Measurements from ENCODE around the gene RNF111.
"Not testable (repeated sequence)": the region's sequence is repeated elsewhere in the genome, so short reads cannot be mapped to it uniquely, and the experiment has no call there.

Gene RNF111

DNA sequence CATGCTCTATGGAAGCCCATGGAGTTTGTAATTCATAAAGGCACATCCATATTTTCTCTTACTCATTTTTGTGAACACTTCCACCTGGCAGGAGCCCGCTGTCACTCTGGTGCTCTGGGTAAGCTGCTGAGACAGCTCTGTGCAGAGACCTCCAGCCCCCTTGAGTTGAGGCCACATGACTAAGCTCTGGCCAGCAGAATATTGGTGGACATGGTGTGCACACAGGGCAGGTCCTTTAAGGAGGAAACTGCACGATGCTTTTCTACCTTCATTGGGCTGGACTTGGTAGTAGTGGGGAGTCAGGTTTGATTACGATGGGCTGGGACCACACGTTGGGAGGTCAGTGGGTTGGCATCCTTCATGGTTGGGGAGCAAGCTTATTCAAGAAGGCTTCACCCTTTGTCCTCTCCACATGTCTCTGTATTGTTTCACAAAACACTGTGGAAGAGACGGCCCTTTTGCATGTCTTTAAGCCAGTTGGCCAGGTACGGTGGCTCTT, 146.5 kb downstream of the RNF111 start:
- DNase-seq (ENCODE audit: low read depth, low spot score): no peak

DNA sequence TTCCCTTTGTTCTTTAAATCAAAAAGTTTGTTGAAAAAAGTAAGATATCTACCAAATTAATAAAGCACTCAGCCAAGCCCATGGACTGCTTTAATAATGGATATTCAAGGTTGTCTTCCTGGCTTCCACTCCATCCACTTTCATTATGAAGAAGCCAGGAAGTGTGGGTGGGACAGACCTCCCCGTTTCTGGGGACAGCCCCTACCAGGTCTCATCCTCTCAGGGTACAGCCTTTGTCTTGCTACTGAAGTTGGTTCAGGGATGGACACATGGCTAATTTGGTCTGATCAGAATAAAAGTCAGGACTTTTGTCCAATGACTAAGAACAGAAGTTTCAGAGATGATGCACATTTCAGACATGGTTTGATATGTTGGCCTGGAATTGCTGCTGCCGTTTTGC, 150.1 kb downstream of the RNF111 start:
- DNase-seq (ENCODE audit: low read depth, low spot score): no peak

- DNase-seq (ENCODE audit: low read depth, low spot score): no peak
These were observed 150.8 kb downstream of the RNF111 start for GRCh38 chr15:59138243-59138642.

DNA sequence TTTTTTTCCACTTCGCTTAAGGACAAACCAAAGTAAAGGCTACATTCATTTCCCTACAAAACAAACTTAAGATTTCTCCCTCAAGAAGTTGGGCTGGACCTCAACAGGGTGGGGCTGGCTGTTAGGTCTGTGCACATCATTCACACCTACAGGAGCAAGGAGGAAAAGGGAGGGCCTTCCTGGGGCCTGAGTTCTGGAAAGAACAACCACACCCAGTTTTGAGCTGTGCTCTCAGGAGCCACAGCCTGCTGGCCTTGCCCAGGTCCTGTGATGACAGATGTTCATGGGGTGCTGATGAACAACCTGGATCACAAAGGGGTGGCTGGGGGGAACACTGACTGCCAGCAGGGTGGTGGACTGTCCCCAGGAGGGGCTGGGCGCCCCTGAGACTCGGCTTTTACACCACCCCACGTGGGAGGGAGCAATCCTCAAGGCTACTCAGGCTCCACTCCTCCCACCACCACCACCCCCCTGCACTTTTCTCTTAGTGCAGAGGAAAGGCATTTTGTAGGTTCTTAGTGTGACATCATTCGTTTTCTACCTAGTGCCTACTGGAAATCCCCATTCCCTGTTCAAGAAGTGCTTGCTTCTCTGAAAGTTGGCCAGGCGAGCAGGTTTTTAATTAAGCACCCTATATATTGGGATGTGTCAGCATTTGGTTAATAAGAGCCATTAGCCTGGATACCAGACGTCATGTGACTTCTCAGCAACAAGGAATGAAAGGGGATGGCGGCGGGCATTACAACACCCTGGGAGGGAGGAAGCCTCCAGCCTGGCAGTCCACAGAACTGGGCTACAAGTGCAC, 153.2 kb downstream of the RNF111 start:
- DNase-seq (ENCODE audit: low read depth, low spot score): no peak

GRCh38 chr15:59143281-59143680, 155.8 kb downstream of the RNF111 start:
- no peak for DNase-seq (ENCODE audit: low read depth, low spot score)

DNA sequence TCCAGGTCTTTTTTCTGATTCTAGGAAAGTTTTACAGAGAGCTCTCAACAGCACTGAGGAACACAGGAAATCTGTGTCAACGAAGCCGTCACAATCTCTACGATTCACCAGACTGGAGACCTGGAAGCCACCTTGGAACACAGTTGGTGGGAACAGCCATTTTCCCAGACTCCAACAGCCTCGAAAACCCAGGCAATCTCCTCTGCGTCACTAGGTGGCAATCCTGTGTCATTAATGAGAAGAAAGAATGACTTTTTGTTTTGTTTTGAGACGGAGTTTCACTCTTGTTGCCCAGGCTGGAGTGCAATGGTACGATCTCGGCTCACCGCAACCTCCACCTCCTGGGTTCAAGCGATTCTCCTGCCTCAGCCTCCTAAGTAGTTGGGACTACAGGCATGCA, 157.1 kb downstream of the RNF111 start:
- not testable (repeated sequence) for DNase-seq (ENCODE audit: low read depth, low spot score)
